Adrenal gland (tissue), 5 donors: ENCODE measurements around the gene SPAG5.

Experiments used
- POLR2A ChIP-seq, 2 donors: fragments of 450-650 bp; IDR thresholded peaks; one replicate each; pipeline ENCODE4 v1.6.1; 2017; ENCODE audit warnings: antibody characterized with exemption in 2 of 2, mild to moderate bottlenecking in 2 of 2, moderate library complexity in 1 of 2
- TF ChIP-seq, protein P1 (sequence below), 6 experiments: fragments of 450-650 bp in 4 of 6; fragments of 200-600 bp in 2 of 6; sonication (generic) in 1 of 6; IDR thresholded peaks; 1 replicate in 5 of 6; 2 replicates in 1 of 6; pipeline versions ENCODE4 v1.5.1 to v1.8.0; 2016 to 2021; ENCODE audit warnings: antibody characterized with exemption in 6 of 6, mild to moderate bottlenecking in 2 of 6, moderate library complexity in 1 of 6
- donor health status: DM: no; HTN: no; CAD: no.

DNA sequence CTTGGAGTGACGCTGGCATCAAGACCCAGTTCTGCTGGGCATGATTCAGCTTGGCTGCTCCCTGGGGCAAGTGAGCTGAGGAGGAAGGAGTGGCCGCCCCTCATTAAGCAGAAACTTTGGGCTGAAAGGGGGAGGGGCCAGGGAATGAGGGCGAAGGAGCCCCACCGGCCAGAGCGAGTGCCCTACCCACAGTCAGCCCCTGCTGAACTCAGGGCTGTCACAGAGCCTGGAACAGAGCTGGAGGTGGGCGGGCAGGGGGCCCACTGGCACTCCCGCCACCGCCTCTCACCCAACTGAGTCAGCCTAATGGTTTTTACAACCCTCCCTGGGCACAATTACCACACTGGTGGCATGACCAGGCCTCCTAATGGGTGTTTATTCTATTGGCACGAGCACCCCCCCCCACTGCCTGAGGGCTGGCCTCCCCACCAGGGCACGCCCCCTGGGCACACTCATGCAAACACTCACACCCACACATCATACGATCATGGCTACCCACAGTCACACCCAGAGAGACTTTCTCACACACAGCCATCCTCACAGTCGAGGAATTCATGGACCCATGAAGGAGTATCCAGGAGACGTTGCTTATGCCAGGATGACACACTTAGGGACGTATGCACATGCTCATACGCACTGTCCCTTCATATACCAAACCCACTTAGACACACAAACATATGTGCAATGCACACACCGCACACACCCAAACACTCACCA lies 65.6 kb downstream of the SPAG5 start:
- TF ChIP-seq, protein P1, sequence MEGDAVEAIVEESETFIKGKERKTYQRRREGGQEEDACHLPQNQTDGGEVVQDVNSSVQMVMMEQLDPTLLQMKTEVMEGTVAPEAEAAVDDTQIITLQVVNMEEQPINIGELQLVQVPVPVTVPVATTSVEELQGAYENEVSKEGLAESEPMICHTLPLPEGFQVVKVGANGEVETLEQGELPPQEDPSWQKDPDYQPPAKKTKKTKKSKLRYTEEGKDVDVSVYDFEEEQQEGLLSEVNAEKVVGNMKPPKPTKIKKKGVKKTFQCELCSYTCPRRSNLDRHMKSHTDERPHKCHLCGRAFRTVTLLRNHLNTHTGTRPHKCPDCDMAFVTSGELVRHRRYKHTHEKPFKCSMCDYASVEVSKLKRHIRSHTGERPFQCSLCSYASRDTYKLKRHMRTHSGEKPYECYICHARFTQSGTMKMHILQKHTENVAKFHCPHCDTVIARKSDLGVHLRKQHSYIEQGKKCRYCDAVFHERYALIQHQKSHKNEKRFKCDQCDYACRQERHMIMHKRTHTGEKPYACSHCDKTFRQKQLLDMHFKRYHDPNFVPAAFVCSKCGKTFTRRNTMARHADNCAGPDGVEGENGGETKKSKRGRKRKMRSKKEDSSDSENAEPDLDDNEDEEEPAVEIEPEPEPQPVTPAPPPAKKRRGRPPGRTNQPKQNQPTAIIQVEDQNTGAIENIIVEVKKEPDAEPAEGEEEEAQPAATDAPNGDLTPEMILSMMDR (IDR thresholded peaks at IDR 0.05), result no peak
- TF ChIP-seq POLR2A (IDR thresholded peaks at IDR 0.05), result no peak
